ENCODE results near the gene FOXE1.

GRCh38 chr9:97850746-97851445 is 2.1 kb upstream of the FOXE1 start:
- TF ChIP-seq CTCF (conservative IDR thresholded peaks at IDR 0.05; ENCODE audit: low read depth, low read length) (no peak), BHLHE40 (IDR thresholded peaks at IDR 0.05; ENCODE audit: low read depth, low read length) (no peak), POLR2A (IDR thresholded peaks at IDR 0.05; ENCODE audit: low read depth, low read length) (no peak), RCOR1 (IDR thresholded peaks at IDR 0.05; ENCODE audit: insufficient replicate concordance, low read length) (no peak), USF2 (IDR thresholded peaks at IDR 0.05; ENCODE audit: low read depth, low read length) (no peak), MAZ (IDR thresholded peaks at IDR 0.05; ENCODE audit: borderline replicate concordance, low read depth, low read length) (no peak), CEBPB (IDR thresholded peaks at IDR 0.05; ENCODE audit: low read depth, low read length) (no peak)
